GM10248 (cell line): ENCODE data around the gene NFAM1.

Experiments
- CTCF ChIA-PET: fragments of 300-600 bp; sonication (Branson Sonifier 250); formaldehyde crosslinking; extraction: SDS; loops from one replicate; lab custom pipeline; 2021; ENCODE audit warnings: antibody characterized with exemption; lab: Yijun Ruan, JAX
- POLR2A ChIA-PET: fragments of 350-650 bp; sonication (Branson Sonifier 250); formaldehyde crosslinking; extraction: SDS; loops from one replicate; lab custom pipeline; 2020; ENCODE audit warnings: antibody characterized with exemption; lab: Yijun Ruan, JAX
- DNase-seq: peaks from one replicate; pipeline ENCODE4 v3.0.0; 2012; ENCODE audit errors: extremely low spot score
- CTCF ChIP-seq: IDR thresholded peaks from 2 replicates; pipeline ENCODE4 v1.5.1; 2012; ENCODE audit warnings: mild to moderate bottlenecking, low read depth; ENCODE audit errors: extremely low read depth, missing control alignments, control extremely low read depth

Gene NFAM1

GRCh38 chr22:42432020-42432596 lies at the start of gene NFAM1:
Gene NFAM1 (minus strand): TSS chr22:42432403. CDS start chr22:42432357, 46 bp downstream.
- TF ChIP-seq CTCF: no peak
- ChIA-PET CTCF (interaction anchor here (0.8 to 2.5 kb wide), 3 partner anchors 10 to 491 kb away, joined by 4 to 17 read pairs (median 4); no protein-coding TSS in a partner anchor), POLR2A (interaction anchor here (0.5 kb wide), 1 partner anchor 17 kb away, joined by 5 read pairs; no protein-coding TSS in a partner anchor)
- no peak for DNase-seq

DNA sequence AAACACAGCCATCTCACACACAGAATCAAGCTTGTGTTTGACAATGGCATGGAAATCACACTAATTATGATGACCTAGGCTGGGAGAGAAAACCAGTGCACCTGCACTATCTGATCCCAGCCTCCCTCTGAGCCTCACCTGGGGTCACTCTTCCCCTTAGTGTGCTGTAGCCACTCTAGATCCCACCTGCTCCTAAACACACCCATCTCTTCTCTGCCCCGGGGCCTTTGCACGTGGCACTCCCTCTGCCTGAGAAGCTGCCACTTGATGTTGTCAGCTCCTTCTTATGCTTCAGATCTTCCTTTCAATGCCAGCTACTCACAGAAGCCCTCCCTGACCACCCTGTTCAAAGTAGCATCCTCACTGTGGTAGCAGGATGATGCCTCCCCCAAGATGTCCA lies 42.9 kb upstream of the NFAM1 start:
- no peak for DNase-seq
- POLR2A ChIA-PET: no interaction called here
- CTCF ChIA-PET: interaction anchor here (1.7 to 4.3 kb wide), 5 partner anchors 12 to 305 kb away, joined by 4 to 33 read pairs (median 12); no protein-coding TSS in a partner anchor
- no peak for TF ChIP-seq CTCF

DNA sequence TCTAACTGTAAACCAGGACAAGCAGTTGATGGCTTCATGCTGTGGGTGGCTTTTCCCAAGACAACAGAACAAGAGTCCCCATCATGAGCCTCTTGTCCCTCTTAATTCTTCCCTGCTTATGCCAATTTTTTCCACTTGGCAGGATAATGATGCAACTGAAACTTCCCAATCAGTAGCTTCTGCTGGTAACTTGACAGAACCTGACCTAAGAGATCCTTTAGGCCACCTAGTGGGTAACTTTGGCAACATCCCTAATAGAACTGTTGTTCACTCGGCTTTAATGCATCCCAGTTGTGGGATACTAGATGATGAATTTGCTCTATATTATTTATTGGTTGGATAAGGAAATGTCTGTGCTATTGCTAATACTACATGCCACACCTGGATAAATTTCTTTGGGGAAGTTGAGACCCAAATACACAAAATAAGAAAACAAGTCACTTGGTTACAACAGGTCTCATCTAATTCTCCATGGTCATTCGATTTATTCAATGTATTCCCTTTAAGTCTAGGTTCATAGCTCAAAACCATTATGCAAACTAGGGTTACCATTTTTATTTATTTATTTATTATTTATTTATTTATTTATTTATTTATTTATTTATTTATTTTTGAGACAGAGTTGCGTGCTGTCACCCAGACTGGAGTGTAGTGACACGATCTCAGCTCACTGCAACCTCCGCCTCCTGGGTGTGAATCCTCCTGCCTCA lies 41.4 kb upstream of the NFAM1 start:
- ChIA-PET CTCF (interaction anchor here (0.7 to 4.3 kb wide), 25 partner anchors 11 to 524 kb away, joined by 3 to 33 read pairs (median 4); partner anchors contain the start of gene NDUFA6), POLR2A (no interaction called here)
- TF ChIP-seq CTCF: peak; percentile 54
- peak; percentile 44 for DNase-seq

GRCh38 chr22:42472671-42473070 lies 40.5 kb upstream of the NFAM1 start:
- CTCF ChIA-PET: interaction anchor here (0.8 to 4.3 kb wide), 14 partner anchors 10 to 506 kb away, joined by 3 to 33 read pairs (median 8); partner anchors contain the start of gene NDUFA6
- POLR2A ChIA-PET: no interaction called here
- no peak for DNase-seq
- TF ChIP-seq CTCF: no peak

GRCh38 chr22:42471441-42471840 lies 39.2 kb upstream of the NFAM1 start:
- ChIA-PET POLR2A (no interaction called here), CTCF (interaction anchor here (4.3 kb wide), 1 partner anchor 25 kb away, joined by 33 read pairs; no protein-coding TSS in a partner anchor)
- no peak for TF ChIP-seq CTCF
- no peak for DNase-seq

DNA sequence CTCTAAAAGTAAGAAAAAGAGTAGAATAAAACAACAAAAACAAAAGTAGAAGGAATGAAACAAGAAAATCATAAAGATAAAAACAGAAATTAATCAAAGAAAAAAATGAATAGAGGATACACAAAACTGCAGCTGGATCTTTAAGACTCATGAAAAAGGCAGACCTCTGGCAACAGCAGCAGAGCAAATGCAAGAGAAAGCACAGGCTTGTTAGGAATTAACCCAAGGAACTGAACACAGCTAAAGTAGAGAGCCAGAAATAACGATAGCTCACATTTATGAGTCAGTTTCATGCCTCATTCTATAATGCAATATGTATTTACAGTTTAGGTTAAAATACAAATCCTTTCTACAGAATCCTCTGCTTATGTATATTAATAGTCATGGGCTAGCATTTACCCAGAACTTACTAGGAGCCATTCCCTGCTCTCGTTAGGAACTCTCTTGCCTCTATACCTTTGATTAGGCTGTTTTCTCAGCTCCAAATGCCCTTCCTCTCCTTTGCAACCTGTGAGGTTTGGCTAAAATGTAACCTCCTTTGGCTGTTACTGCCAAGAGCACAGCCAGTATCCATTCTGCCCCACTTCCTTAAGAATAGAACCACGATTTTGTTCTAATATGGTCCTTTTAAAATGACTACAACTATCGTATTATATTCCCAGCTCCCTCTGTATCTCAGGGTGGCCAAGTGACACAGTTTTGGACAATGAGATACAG lies 38.3 kb upstream of the NFAM1 start:
- POLR2A ChIA-PET: interaction anchor here (0.6 kb wide), 1 partner anchor 185 kb away, joined by 3 read pairs; no protein-coding TSS in a partner anchor
- CTCF ChIA-PET: interaction anchor here (1.6 kb wide), 1 partner anchor 26 kb away, joined by 5 read pairs; no protein-coding TSS in a partner anchor
- DNase-seq: no peak
- no peak for TF ChIP-seq CTCF
